Mucosa of stomach (tissue), 1 donor: ENCODE results near the gene XYLT1.

Experiments
- H3K27me3 ChIP-seq: one replicate; pipeline ENCODE4 v1.7.0; 2013; ENCODE audit warnings: mild to moderate bottlenecking, low read length; ENCODE audit not compliant: control insufficient read depth, insufficient read depth
- H3K36me3 ChIP-seq: one replicate; pipeline ENCODE4 v1.7.0; 2013; ENCODE audit warnings: low read length; ENCODE audit not compliant: control insufficient read depth, insufficient read depth
- H3K4me1 ChIP-seq: one replicate; pipeline ENCODE4 v1.7.0; 2013; ENCODE audit warnings: mild to moderate bottlenecking, low read length; ENCODE audit not compliant: control insufficient read depth, insufficient read depth
- H3K4me3 ChIP-seq: one replicate; pipeline ENCODE4 v1.7.0; 2013; ENCODE audit warnings: low read length
- H3K9ac ChIP-seq: one replicate; pipeline ENCODE4 v1.7.0; 2013; ENCODE audit warnings: mild to moderate bottlenecking, low read length, moderate library complexity
- H3K9me3 ChIP-seq: one replicate; pipeline ENCODE4 v1.7.0; 2013; ENCODE audit warnings: mild to moderate bottlenecking, low read length, moderate library complexity; ENCODE audit not compliant: control insufficient read depth
- donor health status: Pancreatic carcinoma.

The XYLT1 gene

GRCh38 chr16:17252701-17253100, 218.1 kb downstream of the XYLT1 start:
- Histone ChIP-seq H3K36me3 (no peaks in the 10 kb centered on the region), H3K9me3 (no peaks in the 10 kb centered on the region), H3K4me1 (no peaks in the 10 kb centered on the region), H3K9ac (no peak overlapping the region), H3K27me3 (no peaks in the 10 kb centered on the region), H3K4me3 (no peak overlapping the region)

- H3K4me3 ChIP-seq = no peak overlapping the region
- no peak overlapping the region for H3K9ac ChIP-seq
- H3K27me3 ChIP-seq = no peaks in the 10 kb centered on the region
- H3K4me1 ChIP-seq = peaks cover 6% of the 10 kb centered on the region
- H3K36me3 ChIP-seq = no peaks in the 10 kb centered on the region
- no peaks in the 10 kb centered on the region for H3K9me3 ChIP-seq
Observed at GRCh38 chr16:17252064-17252463, 218.7 kb downstream of the XYLT1 start.

GRCh38 chr16:17251496-17251895, 219.3 kb downstream of the XYLT1 start:
- Histone ChIP-seq H3K27me3 (no peaks in the 10 kb centered on the region), H3K9ac (no peak overlapping the region), H3K4me1 (peaks cover 11% of the 10 kb centered on the region), H3K9me3 (no peaks in the 10 kb centered on the region), H3K4me3 (no peak overlapping the region), H3K36me3 (no peaks in the 10 kb centered on the region)

- no peak overlapping the region for H3K9ac ChIP-seq
- H3K36me3 ChIP-seq = no peaks in the 10 kb centered on the region
- peaks cover 19% of the 10 kb centered on the region for H3K4me1 ChIP-seq
- no peaks in the 10 kb centered on the region for H3K27me3 ChIP-seq
- no peak overlapping the region for H3K4me3 ChIP-seq
- no peaks in the 10 kb centered on the region for H3K9me3 ChIP-seq
Observed at GRCh38 chr16:17246974-17247732, 223.6 kb downstream of the XYLT1 start.

- Histone ChIP-seq H3K36me3 (no peaks in the 10 kb centered on the region), H3K27me3 (no peaks in the 10 kb centered on the region), H3K9ac (no peak overlapping the region), H3K4me1 (peaks cover 19% of the 10 kb centered on the region), H3K4me3 (no peak overlapping the region), H3K9me3 (no peaks in the 10 kb centered on the region)
Observed at GRCh38 chr16:17246268-17246885, 224.4 kb downstream of the XYLT1 start.

GRCh38 chr16:17245776-17246175, 225.0 kb downstream of the XYLT1 start:
- H3K9me3 ChIP-seq = no peaks in the 10 kb centered on the region
- H3K9ac ChIP-seq = no peak overlapping the region
- no peak overlapping the region for H3K4me3 ChIP-seq
- H3K27me3 ChIP-seq = no peaks in the 10 kb centered on the region
- H3K4me1 ChIP-seq = peaks cover 19% of the 10 kb centered on the region
- no peaks in the 10 kb centered on the region for H3K36me3 ChIP-seq

GRCh38 chr16:17244872-17245551, 225.7 kb downstream of the XYLT1 start:
- H3K4me1 ChIP-seq = peaks cover 19% of the 10 kb centered on the region
- no peak overlapping the region for H3K4me3 ChIP-seq
- H3K27me3 ChIP-seq = no peaks in the 10 kb centered on the region
- no peaks in the 10 kb centered on the region for H3K9me3 ChIP-seq
- no peaks in the 10 kb centered on the region for H3K36me3 ChIP-seq
- H3K9ac ChIP-seq = no peak overlapping the region

- peaks cover 6% of the 10 kb centered on the region for H3K4me1 ChIP-seq
- no peak overlapping the region for H3K9ac ChIP-seq
- H3K27me3 ChIP-seq = no peaks in the 10 kb centered on the region
- H3K9me3 ChIP-seq = no peaks in the 10 kb centered on the region
- no peak overlapping the region for H3K4me3 ChIP-seq
- no peaks in the 10 kb centered on the region for H3K36me3 ChIP-seq
Observed at GRCh38 chr16:17241264-17241835, 229.4 kb downstream of the XYLT1 start.

- H3K9me3 ChIP-seq = no peaks in the 10 kb centered on the region
- no peaks in the 10 kb centered on the region for H3K36me3 ChIP-seq
- no peak overlapping the region for H3K9ac ChIP-seq
- H3K4me1 ChIP-seq = no peaks in the 10 kb centered on the region
- no peak overlapping the region for H3K4me3 ChIP-seq
- no peaks in the 10 kb centered on the region for H3K27me3 ChIP-seq
Observed at GRCh38 chr16:17238285-17239028, 232.3 kb downstream of the XYLT1 start.

GRCh38 chr16:17237350-17237944, 233.3 kb downstream of the XYLT1 start:
- no peaks in the 10 kb centered on the region for H3K4me1 ChIP-seq
- no peaks in the 10 kb centered on the region for H3K27me3 ChIP-seq
- no peak overlapping the region for H3K9ac ChIP-seq
- H3K4me3 ChIP-seq = no peak overlapping the region
- no peaks in the 10 kb centered on the region for H3K9me3 ChIP-seq
- no peaks in the 10 kb centered on the region for H3K36me3 ChIP-seq

- no peak overlapping the region for H3K9ac ChIP-seq
- H3K9me3 ChIP-seq = no peaks in the 10 kb centered on the region
- H3K36me3 ChIP-seq = no peaks in the 10 kb centered on the region
- no peaks in the 10 kb centered on the region for H3K27me3 ChIP-seq
- no peak overlapping the region for H3K4me3 ChIP-seq
- H3K4me1 ChIP-seq = no peaks in the 10 kb centered on the region
Observed at GRCh38 chr16:17235147-17235815, 235.5 kb downstream of the XYLT1 start.
